GM19238 (cell line): ENCODE data around the gene LIM2.

Source experiments
- DNase-seq: peaks from one replicate; pipeline ENCODE4 v3.0.0; 2011; ENCODE audit warnings: low spot score; ENCODE audit not compliant: insufficient read length

Gene LIM2

DNA sequence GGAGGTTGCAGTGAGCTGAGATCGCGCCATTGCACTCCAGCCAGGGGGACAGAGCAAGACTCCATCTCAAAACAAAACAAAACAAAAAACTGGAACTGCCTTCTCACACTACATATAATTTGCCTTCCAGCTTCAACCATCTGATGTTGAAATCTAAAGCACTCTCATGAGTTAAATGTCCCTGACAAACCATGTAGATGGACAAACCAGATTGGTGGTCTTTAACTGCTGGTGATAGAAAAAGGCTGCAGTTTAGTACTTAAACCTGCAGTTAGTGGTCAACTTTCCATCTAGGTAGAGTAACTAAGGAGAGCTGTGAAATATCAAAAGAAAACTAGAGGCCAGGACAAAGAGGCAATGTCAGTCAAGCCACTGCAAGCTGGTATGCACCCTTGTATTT lies 8.4 kb upstream of the LIM2 start:
- DNase-seq = no peak

DNA sequence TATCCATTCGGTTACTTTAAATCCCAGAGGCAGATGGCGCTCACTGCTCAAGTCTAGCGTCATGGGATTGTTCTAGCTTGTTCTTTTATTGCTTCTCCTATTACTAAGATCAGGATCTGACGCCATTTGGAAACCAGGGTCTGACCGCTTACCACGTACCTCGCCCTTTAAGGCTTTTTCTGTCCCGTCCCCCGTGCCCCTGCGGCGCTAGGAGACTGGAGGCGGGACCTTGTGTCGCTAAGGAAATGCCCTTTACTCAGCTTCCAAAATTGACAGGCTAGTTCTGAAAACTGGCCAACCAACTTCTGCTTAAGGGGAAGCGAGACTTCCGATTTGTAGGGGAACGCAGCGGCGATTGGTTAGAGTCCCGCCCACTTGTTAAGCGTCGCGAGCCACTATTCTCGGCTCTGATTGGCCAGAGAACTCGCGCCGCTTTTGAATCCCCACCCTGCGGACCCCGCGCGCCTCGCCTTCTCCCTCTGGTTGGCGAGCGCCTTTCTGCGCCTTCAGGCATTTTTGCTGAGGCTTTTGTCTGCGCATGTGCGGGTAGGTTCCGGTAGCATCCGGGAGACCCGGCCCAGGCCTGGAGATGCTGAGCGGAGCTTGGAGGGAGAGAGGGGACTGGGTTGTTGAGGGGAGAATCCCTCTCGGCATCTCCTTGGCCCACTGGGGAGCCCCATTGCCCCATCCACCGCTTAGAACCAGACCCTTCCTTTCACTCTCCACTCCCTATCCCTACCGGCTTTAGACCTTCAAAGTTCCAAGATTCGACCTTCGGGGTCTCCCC lies 6.5 kb upstream of the LIM2 start:
- peak; percentile 92 for DNase-seq

DNA sequence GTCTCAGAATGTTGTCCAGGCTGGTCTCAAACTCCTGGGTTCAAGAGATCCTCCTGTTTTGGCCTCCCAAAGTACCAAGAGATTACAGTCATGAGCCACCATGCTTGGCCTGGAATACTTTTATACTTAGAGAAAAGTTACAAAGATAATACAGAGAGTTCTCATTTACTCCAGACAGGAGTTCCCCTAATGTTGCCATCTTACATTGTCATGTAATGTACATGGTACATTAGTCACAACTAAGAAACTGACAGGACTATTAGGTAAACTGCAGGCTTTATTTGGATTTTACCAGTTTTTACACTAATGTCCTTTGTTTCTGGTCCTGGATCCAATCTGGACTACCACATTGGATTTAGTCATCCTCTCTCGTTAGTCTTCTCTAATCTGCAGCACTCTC lies 4.9 kb upstream of the LIM2 start:
- no peak for DNase-seq

DNA sequence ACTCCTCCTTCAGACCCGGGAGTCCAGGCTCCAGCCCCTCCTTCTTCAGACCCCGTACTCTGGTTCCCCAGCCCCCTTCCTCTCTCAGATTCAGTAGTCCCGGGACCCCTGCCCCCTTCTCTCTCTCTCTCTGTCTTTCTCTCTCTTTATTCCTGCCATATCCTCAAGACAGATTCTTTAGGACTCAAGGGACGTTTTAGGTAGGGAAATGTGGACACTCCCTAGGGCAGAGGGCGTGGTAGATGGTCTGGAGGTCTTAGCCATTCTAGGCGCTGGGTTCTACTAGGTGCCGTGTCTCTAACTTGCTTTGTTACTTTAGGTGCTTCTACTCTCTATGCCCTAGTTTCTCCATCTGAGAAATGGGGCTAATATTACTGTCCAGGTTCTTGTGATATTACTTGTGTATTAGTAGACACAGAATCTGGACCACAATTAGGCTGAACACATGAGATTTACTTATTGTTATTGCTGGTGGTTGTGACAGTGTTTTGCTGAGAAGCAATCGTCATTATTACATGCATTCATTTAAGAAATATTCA lies 3.4 kb upstream of the LIM2 start:
- no peak for DNase-seq

DNA sequence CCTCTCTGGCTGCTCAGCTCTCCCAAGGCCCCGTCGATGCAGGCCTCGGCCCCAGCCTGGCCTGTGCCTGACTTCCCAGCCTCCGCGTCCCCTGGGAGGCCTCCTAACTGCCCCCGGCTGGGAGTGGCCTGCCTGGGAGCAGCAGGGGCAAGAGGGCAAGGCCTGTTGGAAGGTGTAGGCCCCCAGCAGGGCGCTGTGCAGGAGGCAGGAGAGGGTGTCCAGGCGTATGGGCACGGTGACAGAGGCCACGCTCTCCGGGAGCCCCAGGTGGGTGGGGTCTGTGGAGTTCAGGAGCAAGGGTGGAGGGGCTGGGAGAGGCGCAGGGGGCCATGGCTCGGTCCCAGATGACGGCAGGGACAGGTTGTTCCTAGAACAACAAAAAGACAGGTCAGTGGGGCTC lies 1.4 kb upstream of the LIM2 start:
- DNase-seq = no peak

DNA sequence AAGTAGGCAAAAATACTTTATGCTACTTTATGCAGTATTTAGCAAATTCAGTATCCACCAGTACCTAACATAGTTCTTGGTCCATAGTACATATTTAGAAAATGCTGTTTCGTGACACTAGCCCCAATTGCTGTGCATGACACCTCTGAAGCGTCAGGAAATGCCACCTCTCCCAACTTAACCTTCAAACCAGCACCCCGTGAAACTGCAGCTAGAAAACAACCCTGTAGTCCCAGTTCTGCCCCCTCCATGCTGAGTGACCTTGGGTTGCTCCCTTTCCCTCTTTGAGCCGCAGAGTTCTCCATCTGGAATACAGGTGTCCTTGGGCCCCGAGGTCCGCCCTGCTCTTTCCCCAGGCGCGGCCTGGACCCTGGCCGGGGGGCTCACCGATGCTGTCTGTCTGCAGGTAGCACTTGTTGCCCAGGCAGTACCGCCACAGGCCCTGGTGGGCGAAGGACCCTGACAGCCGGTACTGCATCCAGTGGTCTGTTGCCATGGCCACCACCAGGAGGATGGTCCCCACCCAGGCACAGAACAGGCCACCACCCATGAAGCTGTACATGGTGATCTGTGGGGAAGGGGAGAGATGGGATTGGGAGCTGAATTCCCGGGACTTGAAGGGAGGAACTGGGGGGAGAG lies 773 bp downstream of the LIM2 start:
- DNase-seq = no peak

DNA sequence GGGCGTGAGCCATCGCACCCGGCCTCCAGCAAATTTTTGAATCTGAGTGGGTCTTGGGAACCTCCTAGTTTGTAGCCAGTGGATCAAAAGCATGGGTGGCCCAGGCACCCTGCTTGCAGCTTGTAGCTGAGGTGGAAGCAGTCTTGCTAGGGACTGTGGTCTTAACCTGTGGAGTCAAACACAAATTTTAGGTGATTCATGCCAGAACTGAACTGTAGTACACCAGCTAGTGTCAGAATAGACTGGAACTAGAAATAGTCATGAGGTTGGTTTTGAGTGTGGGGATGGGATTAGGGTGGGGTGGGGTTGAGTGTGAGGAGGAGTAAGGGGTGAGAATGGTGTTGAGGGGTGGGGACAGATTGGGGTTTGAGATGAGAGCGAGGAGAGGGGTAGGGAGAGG lies 5.8 kb downstream of the LIM2 start:
- DNase-seq = no peak

DNA sequence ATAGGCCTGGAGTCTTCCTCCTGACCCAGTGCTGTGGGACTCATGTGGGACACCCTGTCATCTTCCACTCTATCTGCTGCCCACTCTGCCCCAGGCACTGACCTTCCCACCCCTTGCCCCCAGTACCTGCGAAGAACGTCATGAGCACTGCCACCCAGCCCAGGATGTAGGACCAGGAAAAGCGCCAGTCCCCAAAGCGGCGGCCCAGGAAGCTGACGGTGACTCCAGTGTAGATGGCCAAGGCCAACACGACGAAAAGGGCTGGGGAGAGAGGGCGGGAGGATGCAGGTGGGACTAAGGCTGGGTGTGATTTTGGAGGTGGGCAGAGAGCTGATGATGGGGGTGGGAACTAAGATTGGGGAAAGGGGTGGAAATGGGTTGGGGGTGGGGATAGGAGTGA lies 7.4 kb downstream of the LIM2 start:
- DNase-seq = no peak

DNA sequence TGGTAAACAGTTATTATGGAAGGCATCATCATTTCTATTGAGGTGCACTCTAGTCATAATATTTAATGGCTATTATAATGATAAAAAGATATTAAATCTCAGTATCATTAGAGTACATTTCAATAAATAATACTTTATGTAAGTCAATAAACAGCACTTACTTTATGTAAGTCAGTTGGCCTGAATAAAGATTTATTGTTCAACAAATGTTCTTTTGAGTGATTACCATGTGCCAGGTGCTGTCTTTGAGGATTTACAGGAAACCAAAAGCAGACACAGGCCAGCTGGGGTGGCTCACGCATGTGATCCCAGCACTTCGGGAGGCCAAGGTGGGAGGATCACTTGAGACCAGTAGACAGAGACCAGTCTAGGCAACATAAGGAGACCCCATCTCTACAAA lies 10.4 kb downstream of the LIM2 start:
- DNase-seq = no peak

DNA sequence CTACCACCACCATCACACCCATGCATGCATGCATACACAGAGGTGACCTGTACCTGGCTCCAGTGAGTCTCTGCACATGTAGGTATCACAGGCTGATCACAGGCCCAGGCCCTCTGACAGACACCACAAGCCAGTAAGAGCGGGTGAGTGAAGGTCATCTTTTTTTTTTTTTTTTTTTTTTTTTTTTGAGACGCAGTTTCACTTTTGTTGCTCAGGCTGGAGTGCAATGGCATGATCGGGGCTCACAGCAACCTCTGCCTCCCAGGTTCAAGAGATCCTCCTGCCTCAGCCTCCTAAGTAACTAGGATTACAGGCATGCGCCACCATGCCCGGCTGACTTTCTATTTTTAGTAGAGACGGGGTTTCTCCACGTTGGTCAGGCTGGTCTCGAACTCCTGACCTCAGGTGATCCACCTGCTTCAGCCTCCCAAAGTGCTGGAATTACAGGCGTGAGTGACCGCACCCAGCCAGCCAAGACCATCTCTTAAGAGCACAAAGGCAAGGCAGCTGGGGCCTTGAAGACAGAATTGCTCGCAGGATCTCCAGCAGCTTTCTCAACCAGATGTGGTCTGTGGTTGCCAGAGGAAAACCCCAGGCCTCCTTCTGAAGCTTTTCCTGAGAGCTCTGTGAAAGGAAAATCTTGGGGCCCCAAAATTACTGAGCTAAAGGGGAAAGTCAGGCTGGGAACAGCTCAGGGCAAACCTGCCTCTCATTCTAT lies 12.1 kb downstream of the LIM2 start:
- DNase-seq = peak; percentile 21

DNA sequence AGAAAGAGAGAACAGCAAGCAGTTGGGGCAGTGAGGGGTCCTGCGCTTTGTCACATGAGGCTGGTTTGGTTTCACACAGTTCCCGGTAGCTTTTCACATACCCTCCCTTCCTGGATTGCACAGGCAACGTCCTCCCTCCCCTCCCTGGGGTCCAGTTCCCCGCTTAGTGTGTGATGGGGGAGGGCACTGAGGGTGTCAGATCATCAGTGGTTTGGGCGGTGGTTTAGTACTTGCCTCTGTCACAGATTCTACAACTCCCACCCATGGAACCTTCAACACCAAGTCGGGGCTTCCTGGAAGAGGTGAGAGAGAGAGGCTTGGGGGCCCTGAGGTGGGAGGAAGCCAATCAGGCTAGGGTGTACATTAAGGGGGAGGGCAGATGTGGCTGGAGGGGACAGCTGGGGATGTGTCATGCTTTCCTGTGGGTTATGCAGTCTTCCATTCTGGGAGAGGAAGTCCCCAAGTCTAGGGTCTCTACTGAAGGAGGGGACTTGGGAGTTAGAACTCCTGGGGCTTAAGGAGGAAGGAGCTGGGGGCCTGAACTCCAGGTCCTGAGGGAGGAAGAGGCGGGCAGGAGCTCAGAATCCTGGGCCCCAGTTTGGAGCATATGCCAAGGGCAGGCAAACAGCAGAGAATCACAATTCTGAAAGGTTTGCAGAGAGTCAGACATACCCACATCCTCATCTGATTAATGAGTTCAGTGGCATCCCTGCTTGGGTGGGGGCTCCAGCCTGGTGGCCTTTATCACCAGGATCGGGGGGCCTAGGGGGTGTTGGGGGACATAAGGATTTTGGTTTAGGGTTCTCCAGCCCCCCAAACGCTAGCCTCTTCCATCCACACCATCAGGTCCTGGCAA lies 14.9 kb downstream of the LIM2 start, which contains the start of gene NKG7:
NKG7 (minus strand) TSS at position 6 of the 856 bp plus-strand sequence. CDS start 119 bp downstream, outside the sequence.
- DNase-seq = peak; percentile 30

DNA sequence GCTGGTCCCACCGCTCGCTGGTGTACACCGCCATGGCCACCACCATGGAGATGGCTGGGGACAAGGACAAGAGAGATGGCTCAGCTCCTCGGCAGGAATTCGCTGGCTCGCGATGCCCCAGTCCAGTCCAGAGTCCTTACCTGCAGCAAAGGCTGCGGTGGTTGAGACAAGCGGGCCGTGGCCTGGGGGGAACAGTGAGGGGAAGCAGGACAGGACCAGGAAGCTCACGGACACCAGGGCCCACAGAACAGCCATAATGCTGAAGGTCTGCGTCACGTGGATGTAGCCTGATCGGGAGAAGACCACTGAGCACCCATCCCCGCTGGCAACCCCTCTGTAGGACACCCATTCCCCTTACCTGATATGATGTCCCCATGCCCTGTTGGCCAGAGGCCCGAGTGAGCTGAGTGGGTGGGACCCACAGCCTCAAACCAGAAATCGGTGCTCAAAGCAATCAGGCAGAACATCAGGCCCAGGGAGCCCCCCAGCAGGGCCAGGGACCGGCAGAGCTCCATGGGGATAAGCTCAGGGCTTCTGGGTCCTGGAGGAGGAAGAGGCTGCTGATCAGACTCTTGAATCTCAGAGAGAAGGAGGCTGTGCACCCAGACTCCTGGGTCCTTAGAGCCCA lies 15.6 kb downstream of the LIM2 start:
- DNase-seq = no peak

DNA sequence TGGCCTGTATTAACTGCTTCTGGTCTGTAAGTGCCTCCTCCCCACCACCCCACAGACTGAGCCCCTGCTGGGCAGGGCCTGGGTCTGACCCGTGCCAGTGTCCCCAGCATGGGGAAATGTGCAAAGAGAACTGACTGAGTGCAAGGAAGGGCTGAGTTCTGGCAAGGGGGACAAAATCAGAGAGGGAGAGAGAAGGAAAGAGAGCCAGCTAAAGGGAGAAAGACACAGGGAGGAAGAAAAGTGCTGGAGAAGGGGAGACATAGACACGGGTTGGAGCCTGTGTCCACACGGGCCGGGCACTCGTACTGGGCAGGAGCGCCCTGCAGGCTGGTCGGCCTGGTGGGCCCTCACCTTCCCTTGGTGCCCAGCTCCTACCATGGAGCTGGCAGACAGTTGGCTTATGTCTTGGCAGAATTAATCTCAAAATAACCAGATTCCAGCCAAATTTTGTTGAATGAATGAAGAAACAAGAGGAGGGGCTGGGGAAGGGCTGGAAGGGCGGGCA lies 16.5 kb downstream of the LIM2 start:
- no peak for DNase-seq

DNA sequence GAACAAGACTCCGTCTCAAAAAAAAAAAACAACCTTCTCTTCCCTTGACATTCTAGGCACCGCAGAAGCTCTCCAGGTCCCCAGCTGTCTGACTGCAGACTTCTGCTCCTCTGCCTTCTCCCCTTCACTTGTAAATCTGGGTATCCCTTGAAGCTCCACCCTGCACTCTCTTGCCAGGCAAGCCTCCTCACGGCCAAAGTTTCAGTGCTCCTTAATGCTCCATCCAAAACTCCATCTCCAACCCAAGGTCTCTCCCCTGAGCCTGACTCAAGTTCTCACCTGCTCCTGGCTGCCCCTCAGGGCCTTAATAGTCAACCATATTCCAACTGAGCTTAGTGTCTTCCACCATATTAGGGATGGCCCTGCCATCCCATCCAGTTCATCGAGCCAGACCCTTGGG lies 17.5 kb downstream of the LIM2 start:
- no peak for DNase-seq

DNA sequence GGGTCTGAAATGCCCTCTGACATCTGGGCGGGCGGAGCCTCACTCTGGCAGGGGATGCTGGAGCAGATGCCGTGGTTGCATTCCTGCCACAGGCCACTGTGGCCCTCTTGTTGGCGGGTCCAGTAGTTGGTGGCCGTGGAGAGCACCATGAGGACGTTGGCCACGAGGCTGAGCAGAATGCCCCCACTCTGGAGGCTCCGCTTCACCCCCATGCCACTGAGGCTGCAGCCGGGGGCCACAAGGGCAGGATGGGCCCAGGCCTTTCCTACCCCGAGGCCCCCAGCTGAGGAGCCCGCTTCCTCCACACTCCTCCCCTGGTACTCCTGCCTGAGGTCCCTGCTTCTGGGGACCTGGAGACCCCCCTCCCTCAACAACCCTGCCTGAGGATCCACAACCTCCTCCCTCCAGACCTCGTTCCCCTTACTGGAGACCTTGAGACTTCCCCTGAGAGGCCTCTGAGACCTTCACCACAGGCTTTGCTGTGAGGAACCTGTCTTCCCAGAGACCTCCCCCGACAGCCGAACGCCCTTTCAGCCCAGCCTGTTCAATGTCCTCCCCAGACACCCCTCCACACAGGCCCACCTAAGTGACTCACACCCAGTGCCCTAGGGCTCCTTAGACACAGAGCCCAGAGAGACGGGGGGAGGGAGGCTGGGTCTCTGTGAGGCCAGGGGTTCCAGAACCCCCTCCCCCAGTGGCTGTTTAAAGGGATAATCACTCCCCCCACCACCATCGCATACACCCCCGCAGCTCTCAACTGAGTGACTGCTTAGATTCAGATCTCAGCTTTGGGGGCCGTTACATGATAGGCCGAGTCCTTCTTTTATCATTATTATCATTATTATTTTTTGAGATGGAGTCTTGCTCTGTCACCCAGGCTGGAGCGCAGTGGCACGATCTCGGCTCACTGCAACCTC lies 19.1 kb downstream of the LIM2 start, which contains the start of gene CLDND2:
CLDND2 (minus strand) TSS at position 638 of the 917 bp plus-strand sequence; CDS start at position 212, 426 bp downstream.
- no peak for DNase-seq

DNA sequence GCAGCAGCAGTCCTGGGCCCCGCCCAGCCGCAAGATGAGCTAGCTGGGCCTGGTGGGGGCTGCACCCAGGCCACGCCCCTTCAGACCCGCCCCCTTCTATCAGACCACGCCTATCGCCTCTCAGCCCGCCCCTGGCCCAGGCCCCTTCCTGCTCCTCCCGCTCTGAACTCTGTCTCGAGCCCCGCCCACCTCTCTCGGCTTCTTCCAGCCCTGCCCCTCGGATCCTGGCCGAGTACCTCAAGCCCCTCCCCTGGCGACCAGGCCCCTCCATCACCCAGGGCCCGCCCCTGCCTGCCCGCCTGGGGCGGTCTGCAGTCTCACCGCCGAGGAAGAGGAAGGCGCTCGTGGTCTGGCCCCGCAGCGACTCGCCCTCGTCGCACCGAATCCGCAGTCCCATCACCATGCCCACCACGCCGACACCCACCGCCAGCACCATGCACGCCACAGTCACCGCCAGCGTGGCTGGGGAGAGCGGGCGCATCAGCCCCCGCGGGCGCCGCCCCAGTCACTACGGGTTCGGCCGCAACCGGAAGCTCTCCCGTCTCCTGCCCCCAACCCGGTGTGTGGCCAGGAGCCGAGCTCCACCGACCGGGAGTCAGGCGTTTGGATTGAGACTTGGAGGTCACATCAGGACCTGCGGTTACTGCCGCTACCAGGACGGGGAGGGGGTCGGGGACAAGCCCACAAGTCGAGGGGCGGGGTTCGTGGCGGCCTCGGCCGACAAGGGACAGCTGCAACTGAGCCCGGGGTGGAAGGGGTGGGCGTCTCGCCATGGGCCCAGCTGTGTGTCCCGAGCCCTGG lies 20.0 kb downstream of the LIM2 start:
- DNase-seq = peak; percentile 93

DNA sequence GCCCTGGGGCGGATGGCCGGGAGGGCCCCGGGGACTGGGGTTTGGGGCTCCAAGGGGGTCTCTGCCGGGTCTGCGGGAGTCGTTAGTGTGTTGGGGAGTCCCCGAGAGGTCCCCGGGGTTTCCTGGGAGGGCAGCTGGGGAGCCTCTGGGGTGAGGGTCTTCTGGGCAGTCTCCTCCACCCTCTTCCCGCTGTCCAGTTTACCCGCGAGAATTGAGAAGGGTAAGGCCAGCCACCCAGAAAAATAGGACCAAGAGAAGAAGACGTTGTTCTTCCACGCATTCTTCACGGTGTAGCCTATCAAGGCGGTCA lies 20.6 kb downstream of the LIM2 start:
- DNase-seq = peak; percentile 20

DNA sequence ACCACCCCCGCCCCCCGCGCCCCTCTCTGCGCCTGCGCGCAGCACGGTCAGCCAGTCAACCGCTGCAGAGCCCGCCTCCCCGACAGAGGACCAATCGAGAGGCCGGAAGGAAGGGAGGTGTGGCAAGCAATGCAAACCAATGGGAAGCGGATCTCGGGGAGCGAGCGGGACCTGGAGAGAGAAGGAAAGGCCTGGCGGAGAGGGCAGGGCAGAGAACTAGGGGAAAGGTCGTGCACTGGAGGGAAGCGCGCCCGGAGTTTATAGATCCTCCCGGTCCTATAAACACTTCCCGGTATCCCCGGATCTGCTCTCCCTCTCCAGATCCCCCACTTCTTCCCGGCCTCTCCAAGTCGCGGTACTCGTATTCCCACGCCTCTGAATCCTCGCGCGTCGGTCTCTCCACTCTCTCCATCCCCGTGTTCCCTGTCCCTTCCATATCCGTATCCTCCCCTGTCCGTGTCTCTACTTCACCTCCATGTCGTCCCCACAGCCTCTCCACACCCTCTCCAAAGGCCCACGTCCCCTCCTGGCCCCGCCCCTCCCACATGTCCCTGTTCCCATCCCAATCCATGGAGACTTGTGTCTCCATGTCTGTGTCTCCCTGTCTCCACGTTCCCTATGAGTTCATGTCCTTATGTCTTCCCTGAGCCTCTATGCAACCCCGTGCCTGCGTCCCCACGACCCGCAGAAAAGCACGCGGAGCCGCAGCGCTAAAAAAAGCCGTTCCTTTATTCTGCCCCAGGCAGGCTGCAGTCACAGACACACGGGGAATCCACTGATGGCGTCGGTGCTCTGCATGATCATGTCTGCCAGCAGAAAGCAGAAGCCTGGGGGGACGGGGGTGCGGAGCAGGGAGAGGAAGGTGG lies 21.2 kb downstream of the LIM2 start:
- DNase-seq = peak; percentile 96
